HG02840 (cell line): ENCODE data around the gene NRIP1.

Source experiments
- ATAC-seq: cut with Tn5 transposase; IDR thresholded peaks from one replicate; pipeline ENCODE4 v1.9.1; 2021; ENCODE audit warnings: mild to moderate bottlenecking, moderate library complexity, moderate number of reproducible peaks; ENCODE audit not compliant: unreplicated experiment, low FRiP score

Gene NRIP1, protein sequence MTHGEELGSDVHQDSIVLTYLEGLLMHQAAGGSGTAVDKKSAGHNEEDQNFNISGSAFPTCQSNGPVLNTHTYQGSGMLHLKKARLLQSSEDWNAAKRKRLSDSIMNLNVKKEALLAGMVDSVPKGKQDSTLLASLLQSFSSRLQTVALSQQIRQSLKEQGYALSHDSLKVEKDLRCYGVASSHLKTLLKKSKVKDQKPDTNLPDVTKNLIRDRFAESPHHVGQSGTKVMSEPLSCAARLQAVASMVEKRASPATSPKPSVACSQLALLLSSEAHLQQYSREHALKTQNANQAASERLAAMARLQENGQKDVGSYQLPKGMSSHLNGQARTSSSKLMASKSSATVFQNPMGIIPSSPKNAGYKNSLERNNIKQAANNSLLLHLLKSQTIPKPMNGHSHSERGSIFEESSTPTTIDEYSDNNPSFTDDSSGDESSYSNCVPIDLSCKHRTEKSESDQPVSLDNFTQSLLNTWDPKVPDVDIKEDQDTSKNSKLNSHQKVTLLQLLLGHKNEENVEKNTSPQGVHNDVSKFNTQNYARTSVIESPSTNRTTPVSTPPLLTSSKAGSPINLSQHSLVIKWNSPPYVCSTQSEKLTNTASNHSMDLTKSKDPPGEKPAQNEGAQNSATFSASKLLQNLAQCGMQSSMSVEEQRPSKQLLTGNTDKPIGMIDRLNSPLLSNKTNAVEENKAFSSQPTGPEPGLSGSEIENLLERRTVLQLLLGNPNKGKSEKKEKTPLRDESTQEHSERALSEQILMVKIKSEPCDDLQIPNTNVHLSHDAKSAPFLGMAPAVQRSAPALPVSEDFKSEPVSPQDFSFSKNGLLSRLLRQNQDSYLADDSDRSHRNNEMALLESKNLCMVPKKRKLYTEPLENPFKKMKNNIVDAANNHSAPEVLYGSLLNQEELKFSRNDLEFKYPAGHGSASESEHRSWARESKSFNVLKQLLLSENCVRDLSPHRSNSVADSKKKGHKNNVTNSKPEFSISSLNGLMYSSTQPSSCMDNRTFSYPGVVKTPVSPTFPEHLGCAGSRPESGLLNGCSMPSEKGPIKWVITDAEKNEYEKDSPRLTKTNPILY (N-terminal part only)

DNA sequence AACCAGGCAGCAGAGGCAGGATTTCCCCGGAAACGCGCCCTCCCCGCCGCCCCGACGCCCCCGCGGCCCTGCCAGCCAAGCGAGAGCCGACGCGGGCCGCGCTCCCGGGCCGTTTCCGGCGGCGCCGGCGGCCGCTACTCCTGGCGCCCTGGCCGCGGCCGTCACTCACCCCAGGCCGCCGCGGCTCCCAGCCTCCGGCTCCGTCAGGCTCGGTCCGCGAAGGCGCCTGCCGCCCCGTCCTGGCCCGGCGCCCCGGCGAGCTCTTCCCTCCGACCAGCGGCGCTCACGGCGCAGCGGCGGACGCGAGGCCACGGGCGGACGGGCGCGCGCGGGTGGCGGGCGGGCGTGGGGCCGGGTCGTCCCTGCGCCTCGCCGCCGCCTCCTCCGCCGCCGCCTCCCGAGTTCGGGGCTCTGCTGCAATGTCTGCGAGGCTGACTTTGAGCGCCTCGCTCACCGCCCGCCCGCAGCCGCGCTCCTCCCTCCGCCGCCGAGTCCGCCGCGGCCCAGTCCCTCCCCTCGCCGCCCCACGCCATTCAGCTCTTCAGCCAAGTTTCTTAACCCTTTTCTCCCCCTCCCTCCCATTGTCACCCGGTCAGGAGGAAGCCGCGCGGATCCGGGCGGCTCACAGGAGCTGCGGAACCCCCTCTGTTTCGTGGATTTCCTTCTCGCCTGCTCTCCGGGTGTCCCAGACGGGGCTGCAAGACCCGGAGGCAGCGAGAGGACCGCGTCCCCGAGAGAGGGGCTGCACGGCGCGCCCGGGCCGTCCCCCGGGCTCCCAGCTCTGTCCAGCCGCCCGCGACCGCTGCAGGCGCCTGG lies at the start of gene NRIP1:
Gene NRIP1 (minus strand): TSS at position 425 of the 816 bp plus-strand sequence. CDS start 96,808 bp downstream, outside the sequence.
- ATAC-seq = peak; percentile 73

DNA sequence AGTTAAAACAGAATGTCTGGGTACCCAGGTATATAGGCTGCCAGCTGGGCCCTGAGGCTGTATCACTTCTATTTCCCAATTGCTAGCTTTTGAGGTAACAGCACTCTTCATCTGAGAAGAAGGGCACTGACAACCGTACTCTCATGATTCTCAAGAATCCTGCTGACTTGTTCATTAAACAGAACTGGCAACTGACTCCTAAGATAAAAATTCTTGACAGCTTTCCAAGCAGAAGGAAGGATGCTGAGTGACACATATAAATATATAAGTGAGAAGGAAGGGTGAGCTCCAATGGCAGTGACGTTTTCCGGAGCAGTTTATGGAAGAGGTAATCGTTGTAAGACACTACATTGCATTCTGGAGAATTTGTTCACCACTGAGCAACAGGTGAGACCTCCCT lies 48.1 kb upstream of the NRIP1 start:
- ATAC-seq = no peak

DNA sequence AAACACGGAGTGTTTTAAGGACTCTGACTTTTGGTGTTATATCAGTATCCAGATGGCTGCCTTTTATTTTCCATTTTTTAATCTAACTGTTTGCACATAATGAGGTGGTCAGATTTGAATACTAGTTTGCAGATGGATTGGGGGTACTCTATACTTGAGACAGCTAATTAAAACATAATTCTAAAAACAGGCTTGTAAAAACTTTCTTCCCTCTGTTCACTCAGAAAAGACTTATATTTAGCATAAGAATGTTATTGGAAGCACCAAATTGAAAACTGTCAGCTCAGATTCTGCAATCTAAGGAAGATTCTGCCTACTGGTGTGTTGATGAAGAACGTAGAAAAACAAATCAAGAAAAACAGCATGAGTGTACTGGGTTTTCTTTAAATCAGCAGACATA lies 44.0 kb upstream of the NRIP1 start:
- no peak for ATAC-seq

DNA sequence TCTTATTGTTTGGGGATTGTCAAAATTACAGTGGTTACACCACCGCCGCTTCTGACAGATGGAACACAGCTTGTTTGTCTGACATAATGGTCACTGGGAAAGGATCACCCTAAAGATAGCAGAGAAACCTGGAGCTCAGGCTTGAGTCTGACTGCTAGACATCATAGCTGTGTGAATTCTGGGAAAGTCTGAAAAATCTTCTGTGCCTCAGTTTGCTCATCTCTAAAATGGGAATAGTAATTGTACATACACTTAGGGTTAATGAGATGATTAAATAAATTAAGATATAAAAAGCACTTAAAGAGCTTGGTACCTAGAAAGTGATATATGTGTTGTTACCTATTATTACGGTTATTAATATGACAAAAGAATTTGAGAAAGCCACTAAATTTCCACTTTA lies 39.7 kb upstream of the NRIP1 start:
- ATAC-seq = no peak

DNA sequence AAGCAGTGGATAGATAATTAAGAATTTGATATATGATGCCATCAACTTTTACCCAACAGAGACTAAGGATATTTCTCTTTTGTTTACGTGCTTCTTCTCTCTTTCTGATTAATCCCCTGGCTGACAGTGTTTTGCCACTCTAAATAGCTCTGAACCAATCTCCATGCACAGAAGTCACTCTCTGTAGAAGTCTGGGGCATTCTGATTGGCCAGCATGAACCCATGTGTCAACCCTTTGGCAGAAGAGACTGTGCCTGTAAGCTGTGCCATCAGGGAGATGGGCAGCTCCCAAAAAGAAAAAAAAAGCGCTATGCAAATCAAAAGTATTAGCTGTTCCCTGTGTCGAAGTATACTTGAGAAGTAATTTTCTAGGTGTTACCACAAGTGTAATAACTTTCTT lies 34.1 kb upstream of the NRIP1 start:
- no peak for ATAC-seq

DNA sequence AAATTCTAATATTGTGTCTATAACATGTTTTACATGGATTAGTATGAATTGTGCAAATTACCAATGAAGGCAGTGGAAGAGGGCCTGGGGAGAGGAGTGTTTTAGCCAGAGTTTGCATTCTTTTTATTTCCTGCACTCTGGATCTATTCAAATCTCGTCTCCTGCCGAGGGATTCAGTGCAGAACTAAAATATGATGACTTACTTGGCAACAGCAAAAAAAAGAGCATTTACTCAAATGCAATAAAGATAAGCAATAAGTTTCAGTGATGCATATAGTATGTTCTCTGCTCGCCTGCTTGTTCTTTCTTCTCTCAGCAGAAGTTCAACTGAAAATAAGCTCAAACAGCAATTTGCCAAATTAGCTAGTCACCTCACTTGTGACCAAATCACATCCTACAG lies 33.4 kb upstream of the NRIP1 start:
- no peak for ATAC-seq

DNA sequence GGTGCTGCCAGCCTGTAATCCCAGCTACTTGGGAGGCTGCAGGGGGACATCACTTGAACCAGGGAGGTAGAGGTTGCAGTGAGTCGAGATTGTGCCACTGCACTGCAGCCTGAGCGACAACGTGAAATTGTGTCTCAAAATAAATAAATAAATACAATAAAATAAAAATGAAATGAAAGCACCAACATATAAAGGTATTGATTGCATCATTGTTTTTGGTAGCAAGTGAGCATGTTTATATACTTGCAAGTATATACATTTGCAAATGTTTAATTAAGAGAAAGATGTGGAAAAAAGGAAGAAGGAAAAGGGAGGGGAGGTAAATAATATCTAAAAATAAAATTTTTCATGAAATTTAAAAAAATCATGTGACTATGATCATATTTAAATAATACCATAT lies 32.8 kb upstream of the NRIP1 start:
- no peak for ATAC-seq

DNA sequence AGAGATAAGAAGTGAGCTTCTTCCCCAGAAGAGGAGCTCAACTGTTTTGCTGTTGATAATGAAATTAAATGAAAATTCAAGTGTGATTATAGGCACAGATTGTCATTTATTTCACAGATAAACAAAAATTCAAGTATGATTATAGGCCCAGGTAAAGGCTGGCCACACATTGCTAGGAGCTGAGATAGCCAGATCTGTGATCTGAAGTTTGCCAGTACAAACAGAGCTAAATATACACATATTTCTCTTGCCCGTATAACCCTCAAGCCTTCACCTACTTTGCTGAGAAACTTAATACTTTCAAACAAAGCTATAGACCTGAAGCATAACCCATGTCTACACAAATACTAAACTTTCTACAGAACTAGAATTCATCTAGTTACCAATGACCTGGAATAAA lies 31.3 kb upstream of the NRIP1 start:
- no peak for ATAC-seq

DNA sequence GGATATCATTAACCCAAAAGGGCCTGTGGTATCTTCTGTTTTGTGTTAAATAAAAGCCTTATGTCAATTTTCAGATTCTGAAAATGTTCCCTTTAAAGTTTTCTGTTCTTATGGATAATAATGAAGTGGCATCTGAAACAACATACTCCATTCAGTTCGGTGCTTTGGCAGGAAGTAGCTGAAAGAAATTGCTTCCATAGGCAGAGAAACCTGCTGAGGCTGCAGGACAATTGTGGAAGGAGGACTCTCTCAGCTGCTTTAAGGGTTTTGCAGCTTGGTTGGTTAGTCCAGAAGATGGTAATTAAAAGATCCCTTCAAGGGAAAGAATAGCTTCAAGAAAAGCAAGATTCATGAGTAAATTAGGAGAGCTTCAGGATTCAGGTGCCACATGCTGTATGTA lies 30.5 kb upstream of the NRIP1 start:
- no peak for ATAC-seq

DNA sequence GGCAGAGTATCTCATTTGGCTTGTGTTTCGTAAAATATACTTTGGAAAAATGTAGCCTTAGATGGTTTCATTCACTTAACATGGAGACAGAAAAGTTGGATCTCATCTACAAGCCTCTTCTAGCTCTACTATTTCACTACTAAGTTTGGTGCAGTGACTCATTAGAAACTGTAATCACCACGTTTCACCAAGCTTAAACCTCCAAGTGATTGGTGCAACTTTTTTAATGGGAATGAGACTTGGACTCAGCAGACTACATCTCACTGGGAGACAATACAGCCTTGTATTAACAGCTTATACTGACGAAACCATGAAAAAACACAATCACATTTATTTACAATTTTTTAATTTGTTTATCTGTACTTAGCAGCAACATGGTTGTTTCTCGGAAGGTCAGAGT lies 29.9 kb upstream of the NRIP1 start:
- ATAC-seq = no peak

DNA sequence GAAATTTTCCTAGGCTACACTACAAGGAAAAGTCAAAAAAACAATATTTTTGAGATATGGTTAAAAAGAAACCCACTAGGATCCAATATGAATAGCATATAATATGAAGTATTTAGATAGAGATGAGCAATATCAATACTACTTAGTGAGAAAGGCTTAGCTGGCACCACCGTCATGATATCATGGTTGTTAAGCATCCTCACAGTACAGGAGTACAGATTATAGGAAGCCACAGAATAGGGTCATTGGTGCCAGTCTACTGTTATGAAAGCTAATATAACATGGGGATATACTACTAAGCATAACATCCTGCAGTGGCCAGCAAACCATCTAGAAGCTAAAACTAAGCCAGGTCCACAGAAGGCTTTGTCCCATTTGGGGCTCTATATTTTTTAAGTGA lies 28.4 kb upstream of the NRIP1 start:
- ATAC-seq = no peak

DNA sequence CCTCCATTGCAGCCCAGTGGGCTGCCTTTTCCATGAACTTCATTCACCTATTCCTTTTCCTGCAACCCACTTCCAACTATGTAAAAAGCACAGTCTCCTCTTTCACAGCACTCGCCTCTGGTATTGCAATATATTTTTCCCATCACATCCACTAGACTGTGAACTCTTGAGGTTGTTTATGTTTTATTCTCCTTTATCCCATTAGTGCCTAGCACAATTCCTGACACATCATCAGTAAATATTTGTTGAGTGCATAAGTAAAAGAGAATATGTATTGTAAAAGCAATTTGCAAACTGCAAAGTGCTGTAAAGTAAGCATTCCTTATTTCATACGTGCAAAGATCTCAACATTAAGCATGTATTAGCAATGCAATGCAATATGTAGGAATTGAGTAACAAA lies 27.9 kb upstream of the NRIP1 start:
- no peak for ATAC-seq

DNA sequence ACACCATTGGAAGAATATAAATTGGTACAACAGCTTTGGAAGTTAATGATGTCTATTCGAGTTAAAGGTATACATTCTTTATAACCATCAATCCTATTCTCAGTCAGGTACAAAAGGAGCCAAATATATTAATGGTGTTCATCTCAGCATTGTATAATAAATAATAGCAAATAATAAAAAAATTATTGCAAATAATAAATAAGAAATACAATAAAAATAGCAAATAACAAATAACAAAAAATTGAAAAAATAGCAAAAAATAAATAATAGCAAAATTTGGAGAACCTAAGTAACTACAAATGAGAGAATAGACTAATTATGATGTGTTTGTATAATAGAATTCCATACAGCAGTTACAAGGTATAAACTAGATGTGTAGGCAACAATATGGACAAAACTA lies 25.6 kb upstream of the NRIP1 start:
- no peak for ATAC-seq

DNA sequence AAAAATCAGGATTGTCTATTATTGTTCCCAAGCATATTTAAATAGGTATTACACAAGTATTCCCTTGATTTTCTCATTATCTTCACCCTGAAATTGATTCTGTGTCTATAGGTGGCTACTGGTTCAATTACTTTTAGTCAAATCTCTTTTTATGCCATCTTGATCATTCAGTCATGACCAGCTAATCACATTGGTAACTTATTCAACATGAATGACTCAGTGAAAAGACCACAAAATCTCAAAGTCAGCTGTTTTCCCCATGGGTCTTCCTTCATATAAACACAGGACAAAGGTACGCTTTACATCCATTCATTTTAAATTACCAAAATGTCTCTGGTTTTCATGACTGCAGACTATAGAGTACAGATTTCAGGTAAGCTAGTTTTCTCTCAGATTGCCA lies 23.7 kb upstream of the NRIP1 start:
- no peak for ATAC-seq

DNA sequence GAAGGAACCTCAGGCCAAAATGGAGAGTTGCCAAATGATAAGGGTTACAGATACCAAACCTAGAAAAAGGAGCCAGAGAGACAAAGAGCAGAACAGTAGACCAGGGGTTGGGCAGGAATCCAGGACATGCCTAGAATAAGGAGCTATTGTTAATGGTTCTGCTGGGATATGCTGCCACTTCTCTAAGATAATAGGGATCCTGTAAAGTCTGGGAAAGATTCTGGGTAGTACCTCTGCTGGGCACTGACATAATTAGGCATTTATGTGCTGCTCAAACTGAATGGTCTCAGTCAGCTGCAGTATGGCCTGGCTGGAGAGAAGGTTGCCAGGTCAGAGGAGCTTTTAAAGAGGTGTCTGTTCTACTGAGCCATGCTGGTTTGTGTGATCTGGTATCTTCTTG lies 19.9 kb upstream of the NRIP1 start:
- ATAC-seq = no peak

DNA sequence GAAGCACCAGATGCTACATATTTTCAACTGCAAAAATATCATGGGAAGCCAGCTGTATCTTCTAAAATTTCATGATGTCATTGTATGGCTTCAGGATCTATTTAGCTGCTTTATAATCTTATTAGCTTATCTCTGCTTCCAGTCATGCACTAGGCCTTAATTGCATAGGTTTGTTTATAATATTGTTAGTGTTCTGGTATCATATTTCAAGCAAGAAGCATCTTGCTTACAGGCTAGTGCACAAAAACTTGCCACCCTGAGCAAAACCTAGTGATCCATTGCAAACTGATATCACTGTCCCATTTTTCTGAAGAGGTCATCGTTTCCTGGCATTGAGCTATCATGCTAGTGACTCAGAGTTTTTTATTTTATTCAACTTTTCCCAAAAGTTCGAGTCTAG lies 15.7 kb upstream of the NRIP1 start:
- ATAC-seq = no peak

DNA sequence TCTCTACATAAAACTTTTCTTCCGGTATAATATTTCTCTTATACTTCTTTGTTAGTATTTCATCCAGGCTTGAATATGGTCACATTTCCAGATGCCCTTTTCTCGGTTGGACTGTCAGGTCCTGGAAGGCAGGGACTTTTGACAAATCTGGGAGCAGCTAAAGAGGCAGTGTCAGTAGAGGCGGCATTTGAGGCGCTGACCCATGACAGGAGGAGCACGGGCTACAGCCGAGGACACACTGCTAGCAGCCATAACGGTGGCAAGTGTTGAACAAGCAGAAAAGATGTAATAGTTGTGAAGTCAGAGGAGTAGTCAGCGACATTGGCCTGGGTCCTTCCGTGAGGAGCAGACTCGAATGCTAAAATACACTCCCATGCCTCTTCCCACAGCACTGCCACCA lies 14.5 kb upstream of the NRIP1 start:
- ATAC-seq = no peak

DNA sequence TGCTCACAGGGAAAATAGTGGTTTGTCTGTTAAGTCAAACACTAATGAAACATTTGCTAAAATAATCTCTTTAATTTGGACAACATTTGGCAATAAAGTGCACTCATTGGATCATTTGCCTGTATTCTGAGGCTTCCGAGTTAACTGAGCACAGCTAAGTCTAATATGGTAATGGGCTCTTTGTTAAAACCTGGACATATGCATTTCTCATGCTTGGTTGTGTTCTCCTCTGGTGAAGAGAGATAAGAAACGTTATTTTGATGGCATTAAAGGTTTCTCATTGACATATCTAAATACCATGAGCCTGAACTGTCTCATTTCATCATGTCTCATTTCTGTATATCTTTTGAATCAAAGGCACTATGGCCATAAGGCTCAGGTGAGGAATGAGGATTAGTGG lies 13.4 kb upstream of the NRIP1 start:
- ATAC-seq = no peak

DNA sequence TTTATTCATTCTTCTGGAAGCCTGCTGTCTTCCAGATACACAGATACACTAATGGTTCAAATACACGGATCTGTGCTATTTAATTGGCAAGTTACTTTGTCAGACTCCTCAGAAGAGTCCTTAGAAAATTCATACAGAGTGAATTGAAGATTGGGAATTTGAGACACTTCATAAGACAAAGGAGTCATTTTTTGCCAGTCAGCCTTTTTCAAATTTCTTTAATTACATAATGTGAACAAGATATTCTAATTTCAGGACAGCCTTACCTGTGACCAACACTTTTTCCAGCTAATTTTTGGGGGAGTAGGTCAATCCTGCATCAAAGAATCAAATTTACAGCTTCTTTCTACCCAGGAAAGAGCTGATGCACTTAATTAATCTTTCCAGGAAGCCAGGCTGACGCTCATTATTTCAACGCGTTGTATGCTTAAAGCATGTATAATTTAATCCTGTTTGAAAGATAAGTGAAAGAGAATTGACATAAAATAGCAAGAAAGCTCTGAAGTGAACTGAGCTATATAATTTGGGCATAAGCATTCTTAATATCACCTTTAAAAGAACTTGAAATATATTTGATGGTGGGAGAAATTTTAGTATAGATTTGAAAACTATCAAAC lies 12.8 kb upstream of the NRIP1 start:
- ATAC-seq = no peak

DNA sequence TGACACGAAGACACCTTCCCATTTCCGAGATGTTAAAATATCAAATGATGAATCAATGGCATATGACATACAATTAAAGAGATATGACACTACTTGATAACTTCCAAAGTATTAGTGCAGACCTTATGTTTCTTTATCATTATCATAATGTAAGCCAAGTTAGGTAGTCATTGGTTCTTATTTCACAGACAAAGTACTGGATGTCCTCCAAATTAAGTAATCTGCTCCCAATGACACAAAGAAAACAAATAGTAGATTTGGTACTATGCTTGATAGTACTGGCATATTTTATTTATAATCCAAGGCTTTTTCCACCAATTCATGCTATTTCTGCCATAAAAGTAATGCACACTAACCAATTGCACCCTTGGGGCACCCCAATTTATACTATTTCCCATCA lies 11.9 kb upstream of the NRIP1 start:
- ATAC-seq = no peak
